ENCODE results near the gene GRIN3B.
"Not testable (repeated sequence)": the region's sequence is repeated elsewhere in the genome, so short reads cannot be mapped to it uniquely, and the experiment has no call there.

GRIN3B gene

GRCh38 chr19:1025080-1025479, 24.9 kb downstream of the GRIN3B start:
- not testable (repeated sequence) for FAIRE-seq

DNA sequence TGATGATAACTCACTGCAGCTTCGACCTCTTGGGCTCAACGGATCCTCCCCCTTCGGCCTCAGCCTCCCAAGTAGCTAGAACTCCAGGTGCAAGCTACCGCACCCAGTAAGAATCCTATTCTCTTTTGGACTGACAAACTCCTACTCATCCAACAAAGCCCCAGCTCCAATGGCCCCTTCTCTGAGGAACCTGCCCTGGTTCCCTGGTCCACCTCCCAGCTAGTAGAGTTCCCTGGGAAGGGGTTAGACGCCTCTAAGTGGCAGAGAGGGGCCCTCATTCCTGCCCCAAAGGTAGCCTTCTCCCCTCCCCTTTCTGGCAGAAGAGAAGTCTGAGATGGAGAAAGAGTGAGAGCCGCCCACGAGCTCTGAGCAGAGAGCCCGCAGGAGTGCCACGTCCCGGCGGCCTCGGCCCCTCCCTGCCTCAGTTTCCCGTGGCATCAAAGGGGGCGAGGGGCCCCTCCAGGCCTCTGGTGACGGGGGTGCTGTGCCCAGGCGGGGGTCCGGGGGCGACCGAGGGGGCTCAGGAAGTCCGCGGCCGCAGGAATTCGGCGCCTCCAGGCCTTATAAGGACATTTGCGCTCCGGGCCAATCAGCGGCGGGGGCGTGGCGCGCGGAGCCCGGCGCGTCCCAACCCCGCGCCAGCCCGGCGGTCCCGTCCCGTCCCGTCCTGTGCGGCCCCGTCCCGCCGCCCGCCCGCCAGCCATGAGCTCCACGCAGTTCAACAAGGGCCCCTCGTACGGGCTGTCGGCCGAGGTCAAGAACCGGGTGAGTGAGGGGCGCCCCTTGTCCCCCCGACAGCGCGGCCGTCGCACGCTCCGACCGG, 26.0 kb downstream of the GRIN3B start, which contains the start of gene CNN2:
CNN2 (plus strand) TSS at position 649 of the 823 bp plus-strand sequence; CDS start at position 703, 54 bp downstream.
- no peak for FAIRE-seq

DNA sequence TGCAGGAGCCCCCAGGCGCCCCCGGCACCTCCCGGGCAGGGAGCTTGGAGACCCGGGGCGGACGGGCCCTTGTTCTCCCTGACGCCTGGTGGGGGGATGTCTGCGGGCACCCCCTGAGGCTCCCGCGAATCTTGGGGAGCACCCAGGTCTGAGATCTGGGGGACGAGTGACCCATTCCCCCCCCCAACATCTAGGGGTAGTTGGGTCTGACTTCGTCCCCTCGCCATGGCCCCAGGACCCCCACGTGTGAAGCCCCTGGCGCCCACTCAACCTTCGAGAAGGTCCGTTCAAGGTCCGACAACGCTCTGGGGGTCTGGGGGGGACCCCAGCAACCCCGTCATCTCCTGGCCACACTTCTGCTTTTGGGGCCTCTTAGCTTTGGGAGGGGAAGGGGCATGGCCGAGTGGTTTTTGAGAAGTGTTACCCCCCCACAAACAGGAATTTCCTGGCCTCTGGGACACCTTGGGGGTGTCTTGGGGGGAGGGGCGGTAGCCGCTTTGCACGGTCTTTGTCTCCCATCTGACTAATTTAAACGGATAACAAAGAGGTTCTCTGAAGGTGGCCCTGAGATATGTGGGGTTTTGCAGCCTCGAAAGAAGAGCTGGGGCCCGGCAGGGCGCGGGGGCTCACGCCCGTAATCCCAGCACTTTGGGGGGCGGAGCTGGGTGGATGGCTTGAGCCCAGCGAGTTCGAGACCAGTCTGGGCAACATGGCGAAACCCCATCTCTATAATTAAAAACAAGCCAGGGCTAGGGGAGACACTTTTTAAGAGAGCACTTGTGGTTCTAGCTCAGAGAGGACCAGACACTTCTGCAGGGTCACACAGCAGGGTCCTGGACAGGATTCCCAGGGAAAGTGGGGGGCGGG, 26.8 kb downstream of the GRIN3B start:
- no peak for FAIRE-seq

- FAIRE-seq, result no peak
These were observed 27.4 kb downstream of the GRIN3B start for GRCh38 chr19:1027650-1028061.

DNA sequence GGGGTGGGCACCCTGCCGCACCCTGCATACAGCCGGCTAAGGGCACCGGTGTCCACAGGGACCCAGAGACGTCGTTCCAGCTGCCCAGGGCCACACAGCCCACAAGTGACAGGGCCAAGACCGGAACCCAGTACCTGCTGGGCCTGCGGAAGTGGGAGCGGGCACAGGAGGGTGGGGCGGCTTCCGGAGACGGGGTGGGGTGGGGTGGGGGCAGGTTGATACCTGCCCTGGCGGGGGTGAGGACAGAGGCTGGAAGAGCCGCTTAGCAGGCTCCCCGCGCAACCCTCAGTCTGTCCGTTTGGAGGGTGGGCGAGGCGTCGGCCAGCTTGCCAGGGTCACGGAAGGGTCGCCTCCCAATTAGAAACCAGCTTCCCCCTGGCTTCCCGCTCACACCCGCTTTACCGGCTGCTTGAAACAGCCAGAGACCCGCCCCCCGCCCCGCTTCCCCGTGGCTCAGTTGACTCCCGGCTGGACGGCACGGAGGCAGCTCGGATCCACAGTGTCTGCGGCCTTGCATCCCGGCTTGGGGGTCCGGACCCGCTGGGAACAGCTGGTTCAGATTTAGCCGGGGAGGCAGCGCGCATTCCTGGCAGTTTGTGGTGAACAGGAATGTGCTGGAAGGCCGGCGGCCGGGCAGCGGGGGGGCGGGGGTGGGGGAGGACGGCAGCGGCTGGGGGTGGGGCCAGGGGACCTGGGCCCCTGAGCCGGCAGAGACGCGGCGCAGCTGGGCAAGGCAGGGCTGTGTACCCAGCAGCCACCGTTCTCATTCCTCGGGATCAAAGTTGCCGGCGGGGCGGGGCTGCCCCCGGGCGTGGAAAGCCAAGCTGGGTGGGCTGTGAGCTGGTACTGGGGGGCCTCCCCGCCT, 28.1 kb downstream of the GRIN3B start:
- FAIRE-seq, result no peak

GRCh38 chr19:1032264-1032867, 32.1 kb downstream of the GRIN3B start:
- FAIRE-seq, result no peak

- FAIRE-seq, result no peak
These were observed 35.9 kb downstream of the GRIN3B start for GRCh38 chr19:1035998-1036621.

GRCh38 chr19:1037621-1038064, 37.4 kb downstream of the GRIN3B start:
- FAIRE-seq, result no peak

GRCh38 chr19:1038978-1039645, 38.9 kb downstream of the GRIN3B start:
- FAIRE-seq, result peak; percentile 50

DNA sequence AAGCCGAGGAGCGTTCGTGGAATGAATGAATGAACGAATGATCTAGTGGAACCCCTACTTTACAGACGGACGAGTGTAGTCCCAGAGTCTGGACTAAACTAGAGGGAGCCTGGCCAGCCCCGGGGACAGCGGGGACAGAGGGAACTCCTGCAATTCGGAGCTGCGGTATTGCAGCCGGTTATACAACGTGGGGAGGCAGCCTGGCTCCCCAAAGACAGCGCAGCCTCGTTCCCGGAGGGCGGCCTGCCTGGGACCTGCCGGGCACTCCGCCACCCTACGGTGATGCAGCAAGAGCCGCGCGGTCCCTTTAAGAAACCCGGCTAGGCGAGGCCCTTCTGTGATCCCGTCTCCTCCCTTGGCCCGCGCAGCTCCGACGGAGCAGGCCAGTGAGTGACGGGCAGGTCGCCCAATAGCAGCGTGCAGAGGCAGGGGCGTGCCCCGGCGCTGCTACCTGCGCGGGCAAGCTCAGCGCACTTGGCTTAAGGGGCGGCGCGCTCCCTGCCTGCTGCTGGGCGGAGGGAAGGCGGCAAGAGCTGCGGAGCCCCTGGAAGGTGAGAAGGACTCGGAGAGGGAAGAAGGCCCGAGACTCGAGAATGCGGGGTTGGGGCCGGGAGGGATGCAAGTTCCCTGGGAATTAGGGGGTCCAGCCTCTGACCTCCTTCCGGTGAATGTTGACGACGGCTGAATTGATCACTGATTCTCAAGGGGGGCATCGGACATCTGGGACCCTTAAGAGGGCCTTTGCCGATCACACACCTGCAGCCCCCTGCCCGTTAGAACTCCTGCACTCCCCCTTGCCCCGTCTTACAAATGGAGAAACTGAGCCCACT, 39.6 kb downstream of the GRIN3B start, which contains the start of gene ABCA7:
ABCA7 (plus strand) TSS at position 462 of the 830 bp plus-strand sequence. CDS start 1,255 bp downstream, outside the sequence.
- peak; percentile 95 for FAIRE-seq

DNA sequence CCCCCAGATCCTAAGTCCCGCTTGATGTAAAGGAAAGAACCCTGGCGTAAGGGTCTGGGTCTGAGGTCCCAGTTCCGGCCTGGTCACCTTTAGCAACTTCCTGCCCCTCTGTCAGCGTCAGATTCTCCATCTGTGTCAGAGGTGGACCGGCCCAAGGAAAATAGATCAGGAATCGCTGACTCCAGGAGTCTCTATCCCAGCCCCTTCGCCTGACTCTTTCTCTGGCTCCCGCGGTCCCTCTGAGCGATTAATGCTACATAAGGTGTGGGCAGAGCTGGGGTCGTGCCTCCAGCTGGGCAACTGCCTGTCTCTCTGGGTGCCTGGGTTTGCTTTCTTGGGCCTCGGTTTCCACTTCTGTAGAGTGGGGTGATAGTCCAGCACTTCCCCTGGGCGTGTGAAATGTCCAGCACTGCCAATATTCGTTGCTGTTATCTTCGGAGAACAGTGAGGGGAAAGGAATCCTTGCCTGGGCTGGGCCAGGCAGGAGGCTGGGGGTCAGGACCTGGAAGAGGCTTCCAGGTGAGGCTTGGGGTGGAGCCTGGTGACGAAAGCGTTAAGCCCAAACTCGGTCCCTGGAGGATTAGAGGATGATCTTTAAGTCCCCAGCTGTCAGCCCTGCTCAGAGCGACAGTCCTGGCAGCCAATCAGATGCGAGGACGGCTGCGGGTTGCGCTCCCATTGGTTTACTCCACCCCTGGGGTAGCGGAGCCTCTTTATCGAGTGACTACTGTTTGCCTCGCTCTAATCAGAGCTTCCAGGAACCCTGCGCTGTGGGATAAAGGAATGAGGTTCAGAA, 40.5 kb downstream of the GRIN3B start:
- peak; percentile 89 for FAIRE-seq

DNA sequence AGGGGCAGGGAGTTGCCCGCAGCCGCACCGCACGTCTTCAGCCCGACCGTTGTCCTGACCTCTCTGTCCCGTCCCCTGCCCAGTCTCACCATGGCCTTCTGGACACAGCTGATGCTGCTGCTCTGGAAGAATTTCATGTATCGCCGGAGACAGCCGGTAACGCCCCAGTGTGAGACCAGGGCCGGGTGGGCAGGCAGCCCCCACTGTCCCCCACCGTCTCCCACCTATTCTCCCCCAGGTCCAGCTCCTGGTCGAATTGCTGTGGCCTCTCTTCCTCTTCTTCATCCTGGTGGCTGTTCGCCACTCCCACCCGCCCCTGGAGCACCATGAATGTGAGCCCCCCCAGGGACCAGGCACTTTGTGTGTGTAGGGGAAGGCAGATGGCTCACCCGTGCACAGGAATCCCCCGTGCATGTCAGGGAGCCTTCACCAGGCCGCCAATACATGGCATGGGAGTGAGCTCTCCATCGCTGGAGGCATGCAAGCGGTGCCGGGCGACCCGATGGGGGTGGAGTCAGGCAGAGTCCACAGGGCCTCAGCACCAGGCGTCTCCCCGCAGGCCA, 41.1 kb downstream of the GRIN3B start:
- FAIRE-seq, result no peak

- no peak for FAIRE-seq
These were observed 41.8 kb downstream of the GRIN3B start for GRCh38 chr19:1041835-1042685.

- FAIRE-seq, result no peak
These were observed 42.7 kb downstream of the GRIN3B start for GRCh38 chr19:1042689-1043511.

GRCh38 chr19:1045247-1045603, 45.0 kb downstream of the GRIN3B start:
- FAIRE-seq, result no peak

GRCh38 chr19:1046117-1046626, 46.0 kb downstream of the GRIN3B start:
- FAIRE-seq, result no peak
